ENCODE measurements around the gene TP53BP1.

The TP53BP1 gene

GRCh38 chr15:43463998-43464397 is 29.0 kb downstream of the TP53BP1 start:
- TF ChIP-seq ZFX (IDR thresholded peaks at IDR 0.05) (no peak), CTCF (conservative IDR thresholded peaks at IDR 0.05) (no peak)
- no peak overlapping the region for H3K27ac ChIP-seq

DNA sequence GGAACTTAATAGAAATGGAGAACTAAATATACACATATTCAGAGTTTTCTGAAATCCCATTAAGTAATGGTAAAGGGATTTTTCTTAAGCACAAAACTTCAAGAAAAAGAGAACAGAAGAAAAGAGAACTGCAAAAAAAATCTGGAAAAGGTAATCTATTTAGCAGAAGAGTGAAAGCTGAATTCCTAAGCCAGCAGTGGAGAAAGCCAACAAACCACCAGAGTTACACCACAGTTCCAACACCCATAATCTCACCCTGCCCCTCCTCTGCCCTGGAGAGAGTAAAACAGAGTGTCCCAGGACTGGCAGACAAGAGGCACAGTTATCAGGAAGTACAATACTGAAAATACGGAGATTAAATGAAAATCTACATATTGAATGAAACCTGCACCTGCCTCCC is 29.4 kb downstream of the TP53BP1 start:
- no peak for TF ChIP-seq ZFX (IDR thresholded peaks at IDR 0.05)
- no peak for TF ChIP-seq CTCF (conservative IDR thresholded peaks at IDR 0.05)
- H3K27ac ChIP-seq, result no peak overlapping the region

DNA sequence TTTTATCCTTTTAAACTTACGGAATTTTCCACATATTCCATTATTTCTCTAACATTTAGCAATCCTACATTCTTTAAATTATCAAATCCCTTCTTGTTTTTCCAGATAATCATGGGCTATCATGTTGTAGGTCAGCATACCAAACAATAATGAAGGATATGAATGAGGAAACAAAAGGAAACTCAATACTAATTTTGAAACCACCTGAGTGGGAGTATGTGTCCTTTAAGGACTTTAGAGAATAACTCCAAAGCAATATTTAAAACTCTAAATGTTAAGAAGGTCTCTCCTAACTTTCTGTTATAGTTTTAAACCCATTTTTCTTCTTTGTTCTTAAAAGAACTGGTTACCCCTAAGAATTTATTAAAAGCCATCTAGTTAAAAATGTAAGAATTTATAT is 43.0 kb downstream of the TP53BP1 start:
- TF ChIP-seq CTCF (conservative IDR thresholded peaks at IDR 0.05) (no peak), ZFX (IDR thresholded peaks at IDR 0.05) (no peak)
- H3K27ac ChIP-seq, result no peak overlapping the region

GRCh38 chr15:43446344-43446743 is 46.6 kb downstream of the TP53BP1 start:
- H3K27ac ChIP-seq, result no peak overlapping the region
- TF ChIP-seq CTCF (conservative IDR thresholded peaks at IDR 0.05) (no peak), ZFX (IDR thresholded peaks at IDR 0.05) (no peak)

DNA sequence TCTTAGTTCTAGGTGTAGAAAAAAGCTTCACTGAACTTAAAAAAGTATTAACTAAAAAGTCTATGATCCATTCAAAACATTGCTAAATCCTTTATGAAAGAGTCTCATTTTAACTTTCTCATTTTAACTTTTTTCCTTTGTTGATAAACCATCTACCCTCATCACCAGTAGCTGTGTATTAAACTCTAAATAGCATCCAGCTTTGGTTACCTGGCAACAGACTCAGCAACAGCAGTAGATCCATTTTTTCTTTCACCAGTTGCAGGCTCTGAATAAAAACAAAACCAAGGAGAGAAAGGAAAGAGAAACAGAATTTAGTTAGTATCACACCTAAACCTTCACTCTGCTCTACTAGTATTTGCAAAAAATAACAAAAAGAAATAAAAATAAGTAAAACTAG is 51.6 kb downstream of the TP53BP1 start:
- H3K27ac ChIP-seq, result no peak overlapping the region
- TF ChIP-seq CTCF (conservative IDR thresholded peaks at IDR 0.05) (no peak), ZFX (IDR thresholded peaks at IDR 0.05) (no peak)

DNA sequence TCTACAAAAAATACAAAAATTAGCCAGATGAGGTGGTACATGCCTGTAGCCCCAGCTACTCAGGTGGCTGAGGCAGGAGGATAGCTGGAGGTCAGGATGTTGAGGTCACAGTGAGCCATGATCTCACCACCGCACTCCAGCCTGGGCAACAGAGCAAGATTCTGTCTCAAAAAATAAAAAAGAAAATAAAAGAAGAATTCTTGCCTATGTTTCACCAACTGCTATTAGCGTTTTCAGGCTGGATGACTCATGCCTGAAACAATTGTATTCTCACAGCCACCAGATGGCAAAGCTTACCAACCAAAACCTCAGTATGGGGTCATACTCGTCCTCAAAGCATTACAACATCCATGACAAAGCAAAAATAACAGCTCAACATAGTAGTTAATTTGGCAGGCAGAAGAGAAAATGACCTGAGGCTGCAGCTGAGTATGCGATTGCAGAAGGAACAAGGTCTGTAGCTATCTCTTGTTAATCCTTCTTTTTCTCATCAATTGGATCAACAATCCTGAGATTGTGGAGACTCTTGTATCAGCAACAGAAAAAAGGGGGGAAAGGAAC is 52.2 kb downstream of the TP53BP1 start:
- TF ChIP-seq CTCF (conservative IDR thresholded peaks at IDR 0.05) (no peak), ZFX (IDR thresholded peaks at IDR 0.05) (no peak)
- H3K27ac ChIP-seq, result no peak overlapping the region

DNA sequence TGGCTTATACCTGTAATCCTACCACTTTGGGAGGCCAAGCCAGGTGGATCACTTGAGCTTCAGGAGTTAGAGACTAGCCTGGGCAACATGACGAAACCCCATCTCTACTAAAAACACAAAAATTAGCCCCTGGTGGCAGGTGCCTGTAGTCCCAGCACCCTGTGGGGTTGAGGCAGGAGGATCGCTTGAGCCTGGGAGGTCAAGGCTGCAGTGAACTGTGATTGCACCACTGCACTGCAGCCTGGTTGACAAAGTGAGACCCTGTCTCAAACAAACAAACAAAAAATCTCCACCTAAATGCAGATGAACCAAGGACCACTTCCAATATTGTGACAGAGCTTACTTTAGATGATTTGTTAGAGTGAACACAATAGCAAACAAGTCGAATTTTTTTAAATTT is 53.7 kb downstream of the TP53BP1 start:
- no peak overlapping the region for H3K27ac ChIP-seq
- TF ChIP-seq CTCF (conservative IDR thresholded peaks at IDR 0.05), result no peak
- TF ChIP-seq ZFX (IDR thresholded peaks at IDR 0.05), result no peak
